ENCODE measurements around the gene CHCHD10.
"Not testable (repeated sequence)": the region's sequence is repeated elsewhere in the genome, so short reads cannot be mapped to it uniquely, and the experiment has no call there.

The CHCHD10 gene

DNA sequence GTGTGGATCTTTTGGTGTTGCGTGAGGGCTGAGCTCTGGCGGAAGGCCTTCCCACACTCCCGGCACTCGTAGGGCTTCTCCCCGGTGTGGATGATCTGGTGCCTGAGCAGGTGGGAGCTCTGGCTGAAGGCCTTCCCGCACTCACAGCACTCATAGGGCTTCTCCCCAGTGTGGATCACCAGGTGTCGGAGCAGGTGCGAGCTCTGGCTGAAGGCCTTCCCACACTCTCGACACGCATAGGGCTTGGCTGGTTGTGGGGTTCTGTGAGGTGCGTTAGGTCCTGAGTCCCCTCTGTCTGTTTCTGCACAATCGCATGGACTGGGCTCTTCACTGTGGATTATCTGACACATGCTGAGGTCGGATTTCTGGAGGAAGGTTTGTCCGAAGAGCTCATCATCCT lies 23.3 kb downstream of the CHCHD10 start:
- DNase-seq, result no peak

DNA sequence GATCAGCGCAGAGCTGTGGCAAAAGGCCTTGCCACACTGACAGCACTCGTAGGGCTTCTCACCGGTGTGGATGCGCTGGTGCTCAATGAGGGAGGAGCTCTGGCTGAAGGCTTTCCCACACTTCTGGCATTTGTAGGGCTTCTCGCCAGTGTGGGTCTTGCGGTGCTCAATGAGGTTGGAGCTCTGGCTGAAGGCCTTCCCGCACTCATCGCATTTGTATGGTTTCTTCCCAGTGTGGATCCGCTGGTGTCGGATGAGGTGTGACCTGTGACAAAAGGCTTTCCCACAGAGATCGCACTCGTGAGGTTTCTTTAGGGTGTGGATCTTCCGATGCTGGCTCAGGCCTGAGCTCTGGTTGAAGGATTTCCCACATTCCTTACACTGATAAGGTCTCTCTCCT lies 23.8 kb downstream of the CHCHD10 start:
- no peak for DNase-seq

DNA sequence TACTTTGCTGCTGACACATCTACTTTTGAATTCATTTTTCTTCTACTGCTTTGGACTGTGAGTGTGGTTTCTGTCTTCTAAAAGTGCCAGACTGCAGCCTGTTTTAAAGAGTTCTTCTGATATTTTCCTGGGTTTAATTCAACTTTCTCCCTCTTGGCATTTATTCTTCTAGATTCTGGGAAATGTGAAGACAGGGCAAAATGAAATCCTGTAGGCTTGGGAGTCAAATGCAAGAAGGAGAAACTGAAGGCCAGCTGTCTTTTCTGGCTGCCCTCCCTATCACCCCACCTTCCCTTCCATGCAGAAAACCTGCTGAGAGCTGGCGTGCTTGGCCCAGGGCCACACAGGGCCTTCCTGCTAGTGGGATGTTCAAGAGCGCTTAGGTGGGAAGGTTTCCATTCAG lies 24.5 kb downstream of the CHCHD10 start:
- no peak for DNase-seq

DNA sequence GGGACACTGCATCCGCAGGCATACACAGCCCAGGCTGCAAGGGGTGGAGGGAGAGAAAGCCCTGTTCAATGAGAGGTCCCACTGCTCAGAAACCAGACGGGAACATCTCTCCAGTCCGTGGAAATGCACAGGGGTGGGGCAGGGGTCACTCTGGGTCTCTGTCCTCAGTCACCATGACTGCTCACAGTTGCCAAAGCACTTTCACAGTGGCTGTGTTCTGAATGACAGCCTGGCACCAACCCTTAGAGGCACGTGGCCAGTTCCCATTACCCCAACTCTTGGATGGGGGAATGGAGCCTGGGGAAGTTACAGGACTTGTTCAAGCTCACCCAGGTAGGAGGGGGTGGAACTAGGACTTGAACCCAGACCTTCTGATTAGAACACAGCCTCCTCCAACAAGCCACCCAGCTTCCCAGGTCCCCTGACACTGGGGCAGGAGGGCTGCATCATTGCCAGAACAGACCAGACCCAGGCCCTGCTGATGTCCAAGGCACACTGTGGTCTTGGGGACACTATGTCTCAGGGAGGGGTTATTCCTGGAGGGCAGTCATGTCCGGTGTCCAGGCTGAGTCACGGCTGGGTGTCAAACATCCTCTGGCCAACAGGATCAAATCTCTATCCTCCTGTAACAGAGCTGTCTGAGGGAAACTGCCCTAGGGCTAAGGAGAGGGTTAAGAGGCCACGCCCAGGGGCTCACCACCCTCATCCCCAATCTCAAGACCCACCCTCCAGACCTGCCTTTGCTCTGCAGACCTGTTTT lies 25.1 kb downstream of the CHCHD10 start:
- DNase-seq, result no peak

DNA sequence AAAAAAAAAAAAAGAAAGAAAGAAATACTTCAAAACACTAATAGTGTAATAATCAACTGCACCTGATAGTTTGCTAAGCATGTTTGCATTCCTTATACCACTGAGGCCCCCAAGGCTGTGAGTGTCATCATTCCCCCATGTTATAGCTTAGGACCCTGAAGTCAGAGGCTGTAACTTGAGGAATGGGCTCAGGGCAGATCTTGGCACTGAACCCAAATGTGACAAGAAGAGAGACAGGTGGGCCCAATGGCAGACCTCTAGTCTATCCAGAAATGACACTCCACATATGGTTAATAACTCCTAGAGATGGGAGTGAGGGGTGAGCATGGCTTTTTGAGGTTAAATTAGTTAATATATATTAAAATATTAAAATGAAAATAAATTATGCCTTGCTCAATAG lies 30.1 kb downstream of the CHCHD10 start:
- no peak for DNase-seq

DNA sequence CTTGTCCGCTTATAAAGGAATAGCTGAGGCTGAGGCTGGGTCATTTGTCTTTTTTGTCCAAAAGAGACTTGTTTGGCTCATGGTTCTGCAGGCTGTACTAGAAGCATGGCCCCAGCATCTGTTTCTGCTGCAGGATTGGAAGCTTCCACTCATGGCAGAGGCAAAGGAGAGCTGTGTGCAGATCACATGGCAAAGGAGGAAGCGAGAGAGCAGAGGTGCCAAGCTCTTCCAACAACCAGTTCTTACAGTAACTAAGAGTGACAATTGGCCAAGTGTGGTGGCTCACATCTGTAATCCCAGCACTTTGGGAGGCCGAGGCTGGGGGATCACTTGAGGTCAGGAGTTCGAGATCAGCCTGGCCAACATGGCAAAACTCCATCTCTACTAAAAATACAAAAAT lies 39.7 kb downstream of the CHCHD10 start:
- not testable (repeated sequence) for DNase-seq

DNA sequence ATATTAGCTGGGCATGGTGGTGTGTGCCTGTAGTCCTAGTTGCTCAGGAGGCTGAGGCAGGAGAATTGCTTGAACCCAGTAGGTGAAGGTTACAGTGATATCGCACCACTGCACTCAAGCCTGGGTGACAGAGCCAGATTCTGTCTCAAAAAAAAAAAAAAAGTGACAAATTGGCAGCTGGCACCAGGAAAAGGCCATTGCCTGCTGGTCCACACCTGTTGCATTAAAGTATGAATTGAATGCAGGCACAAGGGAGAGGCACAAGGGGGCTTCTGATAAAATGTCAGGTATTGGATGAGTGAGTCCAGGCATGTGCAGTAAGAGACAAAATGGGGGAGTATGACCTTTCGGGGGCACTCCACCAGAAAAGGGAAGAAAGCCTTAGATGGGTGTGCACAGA lies 45.0 kb downstream of the CHCHD10 start:
- DNase-seq, result no peak

DNA sequence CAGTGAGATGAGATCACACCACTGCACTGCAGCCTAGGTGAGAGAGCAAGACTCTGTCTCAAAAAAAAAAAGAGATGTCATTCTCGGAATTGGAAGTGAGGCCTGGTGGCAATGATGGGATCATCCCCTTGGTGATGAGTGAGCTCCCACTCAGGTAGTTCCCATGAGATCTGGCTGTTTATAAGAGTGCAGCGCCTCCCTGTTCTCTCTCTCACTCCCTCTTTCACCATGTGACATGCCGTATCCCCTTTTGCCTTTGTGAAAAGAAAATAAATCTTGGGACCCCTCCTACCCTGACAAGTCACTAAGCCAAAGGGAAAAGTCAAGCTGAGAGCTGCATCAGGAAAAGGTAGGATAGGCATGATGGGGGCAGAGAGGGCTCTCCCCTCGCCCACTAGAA lies 45.6 kb downstream of the CHCHD10 start:
- DNase-seq, result no peak

DNA sequence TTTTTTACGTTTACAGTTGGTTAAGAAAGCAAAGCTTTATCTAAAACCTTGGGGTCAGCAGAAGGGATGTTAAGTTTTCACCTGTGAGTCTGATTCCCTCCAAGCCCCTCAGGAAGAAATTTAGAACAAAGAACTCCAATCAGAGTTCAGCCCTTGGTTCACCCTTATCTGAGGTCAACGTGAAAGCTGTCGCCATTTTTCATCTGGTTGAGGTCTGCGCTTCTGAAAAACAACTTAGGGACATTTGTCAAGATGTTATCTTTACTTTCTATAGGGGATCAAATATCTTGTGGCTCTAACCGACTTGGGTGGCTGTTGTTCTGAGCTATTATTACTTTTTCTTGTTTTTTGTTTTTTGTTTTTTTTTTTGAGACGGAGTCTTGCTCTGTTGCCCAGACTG lies 46.9 kb downstream of the CHCHD10 start:
- DNase-seq, result no peak

DNA sequence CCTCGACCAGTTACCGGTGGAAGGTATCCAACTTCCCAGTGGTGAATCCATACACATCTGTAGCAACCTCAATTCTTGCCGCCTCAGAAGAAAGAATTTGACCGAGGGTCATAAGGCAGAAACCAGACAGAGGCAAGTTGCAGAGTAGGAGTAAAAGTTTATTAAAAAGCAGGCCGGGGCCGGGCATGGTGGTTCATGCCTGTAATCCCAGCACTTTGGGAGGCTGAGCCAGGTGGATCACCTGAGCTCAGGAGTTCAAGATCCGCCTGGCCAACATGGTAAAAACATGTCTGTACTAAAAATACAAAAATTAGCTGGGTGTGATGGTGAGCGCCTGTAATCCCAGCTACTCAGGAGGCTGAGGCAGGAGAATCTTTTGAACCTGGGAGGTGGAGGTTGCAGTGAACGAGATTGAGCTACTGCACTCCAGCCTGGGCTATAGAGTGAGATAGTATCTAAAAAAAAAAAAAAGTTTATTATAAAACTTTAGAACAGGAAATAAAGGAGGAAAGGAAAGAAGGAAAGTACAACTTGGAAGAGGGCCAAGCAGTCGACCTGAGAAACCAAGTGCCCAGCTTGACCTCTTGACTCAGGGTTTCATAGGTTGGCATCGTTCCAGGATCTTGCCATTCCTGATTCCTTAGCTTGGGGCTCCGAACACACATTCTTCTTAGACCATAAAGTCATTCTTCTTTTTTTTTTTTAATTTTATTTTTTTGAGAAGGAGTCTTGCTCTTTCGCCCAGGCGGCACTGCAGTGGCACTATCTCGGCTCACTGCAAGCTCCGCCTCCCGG lies 49.2 kb downstream of the CHCHD10 start:
- no peak for DNase-seq

DNA sequence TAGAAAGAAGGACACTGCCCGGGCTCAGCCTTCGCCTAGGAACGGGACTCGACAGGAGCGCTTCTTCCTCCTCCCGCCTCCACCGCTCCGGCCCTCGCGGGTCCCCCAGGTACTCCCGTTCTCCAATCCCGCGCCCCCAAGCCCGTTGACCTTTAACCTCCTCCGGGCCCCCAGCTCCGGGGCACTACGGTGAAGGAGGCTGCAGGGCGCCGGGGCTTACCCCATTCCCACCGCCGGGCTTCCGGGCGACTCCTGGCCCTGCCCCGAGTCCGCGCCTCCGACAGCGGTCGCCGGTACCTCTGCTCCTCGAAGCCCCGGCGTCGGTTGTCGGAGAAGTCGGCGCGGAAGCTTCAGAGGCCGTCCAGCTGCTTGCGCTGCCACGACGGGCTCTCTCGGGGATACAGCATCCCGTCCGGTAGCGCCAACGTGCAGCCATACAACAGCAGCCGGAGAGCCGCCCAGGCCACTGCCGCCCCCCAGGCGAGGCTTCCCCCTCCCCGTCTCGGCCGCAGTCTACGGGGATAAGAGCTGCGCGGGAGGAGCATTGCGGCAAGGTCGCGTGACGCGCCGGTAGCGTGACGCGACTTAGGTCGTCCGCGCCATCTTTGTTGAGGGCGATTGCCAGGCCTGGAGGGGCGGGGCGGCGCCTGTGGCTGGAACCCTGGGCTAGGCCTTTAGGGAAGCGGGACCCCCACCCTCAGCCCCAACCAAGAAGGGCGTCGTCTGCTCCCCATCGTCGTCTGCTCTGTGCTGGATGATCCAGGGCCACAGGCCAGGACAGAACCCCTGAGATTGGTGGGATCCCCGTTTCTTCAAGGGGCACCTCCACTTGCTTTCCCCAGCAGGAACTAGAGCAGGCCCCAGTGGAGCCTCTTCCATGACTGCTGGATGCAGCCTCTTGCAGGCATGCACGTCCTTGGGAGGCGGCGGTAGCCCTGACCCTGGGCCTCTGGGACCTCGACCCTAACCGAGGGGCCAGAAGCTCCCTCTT lies 50.7 kb downstream of the CHCHD10 start:
- peak; percentile 85 for DNase-seq
